Psoas muscle (tissue), 8 donors: ENCODE data around the gene RABGAP1L. TPM values are rescaled to one million over a fixed set of nuclear protein-coding genes. Genes with fewer than 3 reads are reported as not detected.
"Not testable (repeated sequence)": the region's sequence is repeated elsewhere in the genome, so short reads cannot be mapped to it uniquely, and the experiment has no call there.

Experiments used
- ATAC-seq, 4 donors: fragments of 200-7000 bp; cut with Tn5 transposase; one replicate each; pipeline ENCODE4 v1.9.1; 2020; ENCODE audit warnings: moderate library complexity in 3 of 4, mild to moderate bottlenecking in 2 of 4
- DNase-seq, 2 donors: peaks; one replicate each; pipeline ENCODE4 v3.0.0-alpha.2; 2020
- H3K27ac ChIP-seq: fragments of 200-600 bp; one replicate; pipeline ENCODE4 v1.8.0; 2022
- H3K27me3 ChIP-seq, 3 donors: fragments of 200-600 bp in 1 of 3; one replicate each; pipeline versions ENCODE4 v1.6.1 to v1.8.0; 2013 to 2022; ENCODE audit warnings: low read length in 2 of 3, mild to moderate bottlenecking in 2 of 3, moderate library complexity in 1 of 3; ENCODE audit not compliant: insufficient read depth in 3 of 3
- H3K36me3 ChIP-seq, 2 donors: fragments of 200-600 bp in 1 of 2; one replicate each; pipeline versions ENCODE4 v1.6.1 to v1.8.0; 2013 to 2022; ENCODE audit warnings: low read depth in 1 of 2, mild to moderate bottlenecking in 1 of 2, moderate library complexity in 1 of 2; ENCODE audit not compliant: insufficient read depth in 1 of 2
- H3K4me1 ChIP-seq: fragments of 200-600 bp; one replicate; pipeline ENCODE4 v1.8.0; 2022
- H3K4me3 ChIP-seq: fragments of 200-600 bp; one replicate; pipeline ENCODE4 v1.8.0; 2022; ENCODE audit warnings: mild to moderate bottlenecking
- H3K9me3 ChIP-seq: fragments of 200-600 bp; one replicate; pipeline ENCODE4 v1.8.0; 2022
- WGBS, 3 donors: extraction: QIAGEN DNeasy Blood & Tissue Kit; methylation state at CpG; one replicate each; pipeline versions ENCODE4 v1.1.6 to v1.1.7; 2013; 5-methylcytosine and 5-hydroxymethylcytosine counted together
- intact Hi-C, 2 donors: fragments of 100-400 bp; cut with DNase I; formaldehyde crosslinking; loops; one replicate each; pipeline versions ENCODE4 v1.11.0 to v1.14.2; 2022
- polyA plus RNA-seq, 3 donors: library from polyadenylated mRNA; stranded (reverse); fragments of 200-250 nt; gene quantifications; one replicate each; pipeline ENCODE4 v1.2.3, GENCODE V29; 2013
- total RNA-seq, 4 donors: library from RNA; stranded (reverse); fragmentation: NEBNext Ultra II Directional in 2 of 4; extraction: Animal tissue kit (Norgen Biotek cat#: 25700) in 2 of 4; gene quantifications; one replicate each; pipeline versions ENCODE4 v1.2.1 to v1.2.4, GENCODE V29; 2021 to 2023
- TF ChIP-seq, protein P1 (sequence below): fragments of 200-600 bp; IDR thresholded peaks from one replicate; pipeline ENCODE4 v1.8.0; 2022; ENCODE audit warnings: antibody characterized with exemption
- donor health status: healthy with polysubstance abuse.
- donor health status: DM: no; HTN: no; CAD: no; lungs with moderate emphysema.
- donor health status: Bipolar disorder and iron deficiency.
- donor health status: healthy.
- donor health status: DM: yes; HTN: yes; CAD: no.
- donor health status: DM: no; HTN: no; CAD: no.
- donor health status: DM: no; HTN: no; CAD: no.
- donor health status: DM: yes; HTN: yes; CAD: no.

RABGAP1L gene
- total and polyA plus RNA-seq, 7 donors: 2.9 to 14.4 (median 8.7) TPM

DNA sequence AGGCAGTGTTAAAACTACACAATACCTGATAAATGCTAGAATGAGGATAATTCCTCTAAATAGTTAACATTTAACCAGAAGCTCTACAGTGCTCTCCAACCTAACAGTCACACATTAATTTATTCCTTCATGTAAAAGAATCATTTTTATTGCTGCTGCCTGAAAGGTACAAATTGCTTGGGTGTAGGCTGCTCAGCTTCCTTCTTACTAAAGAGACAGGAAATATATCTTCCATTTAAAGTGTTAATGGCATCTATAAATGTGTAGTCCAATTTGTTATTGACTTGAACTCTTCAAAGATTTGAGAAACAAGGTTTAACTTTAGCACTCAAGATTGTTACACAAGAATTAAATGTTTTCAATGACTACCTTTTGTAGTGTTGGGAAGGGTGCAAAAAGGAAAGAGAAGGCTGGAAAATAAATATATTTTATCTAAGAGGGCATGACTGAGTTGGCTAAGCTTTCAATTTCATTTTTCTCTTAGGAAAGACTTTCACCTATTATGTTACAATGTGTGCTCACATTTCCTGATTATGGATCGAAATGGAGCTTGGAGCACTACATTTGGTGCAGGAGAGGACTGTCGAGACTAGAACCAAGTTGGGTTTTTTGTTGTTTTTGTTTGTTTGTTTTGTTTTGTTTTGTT is 734.9 kb downstream of the RABGAP1L start:
- no peak overlapping the region for H3K27ac ChIP-seq
- intact Hi-C loops: no loop called here
- no peaks in the 10 kb centered on the region for H3K27me3 ChIP-seq
- DNase-seq (no peak), ATAC-seq (no peak)
- WGBS, 3 donors: 56 to 68% (median 62%) methylated on average over 2 of the region's 2 CpGs
- no peak overlapping the region for H3K4me3 ChIP-seq
- no peaks in the 10 kb centered on the region for H3K4me1 ChIP-seq
- H3K36me3 ChIP-seq: no peaks in the 10 kb centered on the region
- no peaks in the 10 kb centered on the region for H3K9me3 ChIP-seq
- TF ChIP-seq, protein P1, sequence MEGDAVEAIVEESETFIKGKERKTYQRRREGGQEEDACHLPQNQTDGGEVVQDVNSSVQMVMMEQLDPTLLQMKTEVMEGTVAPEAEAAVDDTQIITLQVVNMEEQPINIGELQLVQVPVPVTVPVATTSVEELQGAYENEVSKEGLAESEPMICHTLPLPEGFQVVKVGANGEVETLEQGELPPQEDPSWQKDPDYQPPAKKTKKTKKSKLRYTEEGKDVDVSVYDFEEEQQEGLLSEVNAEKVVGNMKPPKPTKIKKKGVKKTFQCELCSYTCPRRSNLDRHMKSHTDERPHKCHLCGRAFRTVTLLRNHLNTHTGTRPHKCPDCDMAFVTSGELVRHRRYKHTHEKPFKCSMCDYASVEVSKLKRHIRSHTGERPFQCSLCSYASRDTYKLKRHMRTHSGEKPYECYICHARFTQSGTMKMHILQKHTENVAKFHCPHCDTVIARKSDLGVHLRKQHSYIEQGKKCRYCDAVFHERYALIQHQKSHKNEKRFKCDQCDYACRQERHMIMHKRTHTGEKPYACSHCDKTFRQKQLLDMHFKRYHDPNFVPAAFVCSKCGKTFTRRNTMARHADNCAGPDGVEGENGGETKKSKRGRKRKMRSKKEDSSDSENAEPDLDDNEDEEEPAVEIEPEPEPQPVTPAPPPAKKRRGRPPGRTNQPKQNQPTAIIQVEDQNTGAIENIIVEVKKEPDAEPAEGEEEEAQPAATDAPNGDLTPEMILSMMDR: no peak

DNA sequence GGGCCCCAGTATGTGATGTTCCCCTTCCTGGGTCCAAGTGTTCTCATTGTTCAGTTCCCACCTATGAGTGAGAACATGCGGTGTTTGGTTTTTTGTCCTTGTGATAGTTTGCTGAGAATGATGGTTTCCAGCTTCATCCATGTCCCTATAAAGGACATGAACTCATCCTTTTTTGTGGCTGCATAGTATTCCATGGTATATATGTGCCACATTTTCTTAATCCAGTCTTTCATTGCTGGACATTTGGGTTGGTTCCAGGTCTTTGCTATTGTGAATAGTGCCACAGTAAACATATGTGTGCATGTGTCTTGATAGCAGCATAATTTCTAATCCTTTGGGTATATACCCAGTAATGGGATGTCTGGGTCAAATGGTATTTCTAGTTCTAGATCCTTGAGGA is 736.3 kb downstream of the RABGAP1L start:
- H3K9me3 ChIP-seq, intact Hi-C loops, DNase-seq, H3K4me1 ChIP-seq, H3K27me3 ChIP-seq, H3K36me3 ChIP-seq, ATAC-seq, H3K4me3 ChIP-seq, H3K27ac ChIP-seq: not testable (repeated sequence)
- WGBS, 3 donors: 100% methylated on average over 1 of the region's 1 CpG; no CpG with 5 or more reads in 1 of the 3 donors

DNA sequence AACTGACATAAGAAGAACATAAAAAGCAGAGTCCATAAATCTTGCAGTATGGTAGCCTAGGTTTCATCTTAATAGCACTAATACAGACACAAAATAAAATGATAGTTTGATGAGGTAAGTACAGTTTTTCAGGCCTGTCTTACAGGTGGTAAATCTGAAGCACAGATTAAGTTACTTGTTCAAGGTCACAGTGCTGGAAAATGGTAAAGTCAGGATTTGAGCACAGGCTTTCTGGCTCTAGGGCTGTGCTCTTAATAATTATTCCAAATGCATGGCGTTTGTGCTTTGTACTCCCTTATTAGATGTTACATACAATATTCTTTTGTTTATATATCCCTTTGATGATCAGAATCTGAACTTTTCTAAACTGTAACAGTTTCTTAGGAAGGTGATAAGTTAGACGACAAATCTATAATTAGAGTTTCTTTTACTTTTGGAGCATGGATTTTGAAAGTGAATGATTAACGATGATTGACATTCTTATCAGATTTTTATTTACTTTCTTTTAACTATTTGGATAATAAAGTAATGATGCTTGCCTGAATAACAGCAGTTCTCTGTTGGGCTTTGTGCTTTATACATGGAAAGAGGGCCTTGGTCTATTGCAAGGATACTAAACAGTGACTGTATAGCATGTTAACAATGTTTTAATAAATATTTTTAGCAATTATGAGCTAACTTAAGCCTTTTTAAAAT is 738.9 kb downstream of the RABGAP1L start:
- no peak overlapping the region for H3K27ac ChIP-seq
- no peaks in the 10 kb centered on the region for H3K27me3 ChIP-seq
- no peaks in the 10 kb centered on the region for H3K9me3 ChIP-seq
- DNase-seq (no peak), ATAC-seq (no peak)
- H3K36me3 ChIP-seq: no peaks in the 10 kb centered on the region
- WGBS, 3 donors: 85 to 90% (median 88%) methylated on average over 3 of the region's 3 CpGs
- intact Hi-C loops: no loop called here
- no peaks in the 10 kb centered on the region for H3K4me1 ChIP-seq
- H3K4me3 ChIP-seq: no peak overlapping the region
- TF ChIP-seq, protein P1: no peak

DNA sequence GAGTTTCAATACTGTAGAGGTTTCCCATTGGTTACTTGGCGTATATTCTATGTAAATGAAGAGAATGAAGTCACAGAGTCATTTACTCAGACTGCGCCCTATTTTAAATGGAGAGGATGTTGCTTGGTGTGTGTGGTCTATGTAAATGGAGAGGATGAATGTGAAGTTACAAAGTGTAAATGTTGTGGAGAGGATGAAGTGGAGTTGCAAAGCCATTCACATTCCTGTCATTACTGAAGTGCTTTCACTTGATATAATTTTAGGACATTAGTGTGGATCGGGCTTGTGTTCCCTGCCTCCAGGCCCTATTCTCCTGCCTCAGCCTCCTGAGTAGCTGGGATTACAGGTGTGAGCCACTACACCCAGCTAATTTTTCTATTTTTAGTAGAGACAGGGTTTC is 741.0 kb downstream of the RABGAP1L start:
- TF ChIP-seq, protein P1: no peak

DNA sequence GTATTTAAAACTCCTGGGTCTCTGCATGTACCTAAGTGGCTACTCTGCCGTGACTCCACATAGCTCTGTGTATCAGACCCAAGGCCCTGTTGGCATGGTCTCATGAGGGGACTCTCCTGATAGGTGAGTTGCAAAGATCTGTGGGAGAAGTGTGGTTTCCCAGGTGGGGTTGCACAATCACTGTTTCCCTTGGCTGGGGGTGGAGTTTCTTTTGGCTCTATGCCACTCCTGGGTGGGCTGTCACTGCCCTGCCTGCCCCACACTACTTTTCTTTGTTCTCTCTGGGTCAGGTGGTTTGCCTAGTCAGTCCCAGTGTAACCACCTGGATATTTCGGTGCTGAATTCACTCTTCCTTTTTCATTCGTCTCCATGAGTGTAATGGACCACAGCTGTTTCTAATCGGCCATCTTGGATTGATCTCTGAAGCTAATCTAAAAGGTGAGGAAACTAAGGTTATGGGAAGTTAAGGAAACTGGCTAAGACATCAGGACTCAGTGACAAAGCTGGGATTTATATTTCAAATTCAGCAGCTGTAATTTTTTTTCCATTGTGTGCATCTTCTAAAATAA is 743.3 kb downstream of the RABGAP1L start:
- H3K27me3 ChIP-seq: no peaks in the 10 kb centered on the region
- 81 to 84% (median 81%) methylated on average over 4 of the region's 4 CpGs for WGBS, 3 donors
- TF ChIP-seq, protein P1: no peak
- H3K9me3 ChIP-seq: no peaks in the 10 kb centered on the region
- intact Hi-C loops: no loop called here
- no peak overlapping the region for H3K27ac ChIP-seq
- H3K4me1 ChIP-seq: no peaks in the 10 kb centered on the region
- no peak for DNase-seq
- no peaks in the 10 kb centered on the region for H3K36me3 ChIP-seq
- H3K4me3 ChIP-seq: no peak overlapping the region
- ATAC-seq: no peak

More for the DNA sequence above, 741.0 kb downstream of the RABGAP1L start:
- Histone ChIP-seq H3K27me3 (no peaks in the 10 kb centered on the region), H3K9me3 (no peaks in the 10 kb centered on the region), H3K4me1 (no peaks in the 10 kb centered on the region), H3K36me3 (no peaks in the 10 kb centered on the region), H3K27ac (no peak overlapping the region), H3K4me3 (no peak overlapping the region)
- ATAC-seq (no peak), DNase-seq (no peak)
- 76 to 94% (median 93%) methylated on average over 3 of the region's 3 CpGs for WGBS, 3 donors
- intact Hi-C loops: no loop called here
